Measurements from ENCODE around the gene PNMA8B.

PNMA8B gene

GRCh38 chr19:46490774-46491173, 4.9 kb downstream of the PNMA8B start:
- intact Hi-C loops (cut with DNase I): no loop called here
- DNase-seq: no peak

GRCh38 chr19:46489445-46490272, 6.0 kb downstream of the PNMA8B start:
- DNase-seq: peak; percentile 29 to 86 (median 68)

GRCh38 chr19:46488551-46488950, 7.1 kb downstream of the PNMA8B start:
- intact Hi-C loops (cut with DNase I): loop anchor here (1.0 kb wide), 1 partner anchor 93 kb away; no protein-coding TSS in a partner anchor

More at GRCh38 chr19:46489445-46490272, 6.0 kb downstream of the PNMA8B start:
- intact Hi-C loops (cut with DNase I): no loop called here

GRCh38 chr19:46487802-46488445, 7.7 kb downstream of the PNMA8B start:
- intact Hi-C loops (cut with DNase I): loop anchor here (1.0 kb wide), 1 partner anchor 93 kb away; no protein-coding TSS in a partner anchor
- peak; percentile 73 to 95 (median 87) for DNase-seq

More at GRCh38 chr19:46488551-46488950, 7.1 kb downstream of the PNMA8B start:
- DNase-seq: peak in 1 of 42 donors; percentile 40

- DNase-seq: peak in 1 of 42 donors; percentile 30
- intact Hi-C loops (cut with DNase I): no loop called here
Observed at GRCh38 chr19:46487178-46487801, 8.4 kb downstream of the PNMA8B start.

- no peak for DNase-seq
- intact Hi-C loops (cut with DNase I): no loop called here
Observed at GRCh38 chr19:46486358-46486757, 9.3 kb downstream of the PNMA8B start.

- intact Hi-C loops (cut with DNase I): no loop called here
Observed at GRCh38 chr19:46484656-46485055, 11.0 kb downstream of the PNMA8B start.

GRCh38 chr19:46482631-46483030, 13.0 kb downstream of the PNMA8B start:
- intact Hi-C loops (cut with DNase I): no loop called here
- no peak for DNase-seq

More at GRCh38 chr19:46484656-46485055, 11.0 kb downstream of the PNMA8B start:
- no peak for DNase-seq

GRCh38 chr19:46481947-46482346, 13.7 kb downstream of the PNMA8B start:
- peak in 4 of 42 donors; percentile 54 to 73 (median 56) for DNase-seq
- intact Hi-C loops (cut with DNase I): no loop called here

GRCh38 chr19:46481223-46481848, 14.3 kb downstream of the PNMA8B start:
- DNase-seq: no peak
- intact Hi-C loops (cut with DNase I): no loop called here

GRCh38 chr19:46480415-46480814, 15.3 kb downstream of the PNMA8B start:
- no peak for DNase-seq
- intact Hi-C loops (cut with DNase I): no loop called here

GRCh38 chr19:46478356-46478986, 17.2 kb downstream of the PNMA8B start:
- intact Hi-C loops (cut with DNase I): no loop called here
- DNase-seq: peak in 41 of 42 donors; percentile 32 to 92 (median 71)

GRCh38 chr19:46475986-46476385, 19.7 kb downstream of the PNMA8B start:
- intact Hi-C loops (cut with DNase I): no loop called here
- DNase-seq: no peak

- intact Hi-C loops (cut with DNase I): no loop called here
Observed at GRCh38 chr19:46474211-46474610, 21.5 kb downstream of the PNMA8B start.

GRCh38 chr19:46472592-46472991, 23.1 kb downstream of the PNMA8B start:
- DNase-seq: no peak
- intact Hi-C loops (cut with DNase I): no loop called here

More at GRCh38 chr19:46474211-46474610, 21.5 kb downstream of the PNMA8B start:
- DNase-seq: no peak

GRCh38 chr19:46471811-46472543, 23.7 kb downstream of the PNMA8B start:
- peak in 1 of 42 donors; percentile 37 for DNase-seq
- intact Hi-C loops (cut with DNase I): no loop called here

- intact Hi-C loops (cut with DNase I): no loop called here
- peak; percentile 67 to 93 (median 85) for DNase-seq
Observed at GRCh38 chr19:46471116-46471733, 24.4 kb downstream of the PNMA8B start, which contains the start of gene PNMA8A. Gene PNMA8A (minus strand): TSS chr19:46471563. CDS start chr19:46471035, 528 bp downstream.

Data from head of caudate nucleus (tissue), 42 donors.